A673 (cell line): ENCODE data around the gene DND1.

Source experiments
- CTCF ChIP-seq: fragments of 300-800, 200-600 bp; sonication (generic); conservative IDR thresholded peaks from 2 replicates; pipeline ENCODE4 v1.5.1; 2017; ENCODE audit warnings: low read depth, mild to moderate bottlenecking, antibody characterized with exemption, low read length, moderate library complexity, mixed read lengths
- EZH2 ChIP-seq: fragments of 200-600 bp; sonication (generic); IDR thresholded peaks from 2 replicates; pipeline ENCODE4 v1.6.1; 2017; ENCODE audit warnings: borderline replicate concordance, low read depth, mild to moderate bottlenecking, mixed read lengths, antibody characterized with exemption, low read length; ENCODE audit not compliant: poor library complexity, severe bottlenecking

- TF ChIP-seq CTCF (no peak), EZH2 (no peak)
These were observed 40.3 kb downstream of the DND1 start, which contains the start of gene CD14 for GRCh38 chr5:140633021-140633471.
